ENCODE measurements around the gene SPO11. TPM values are rescaled to one million over a fixed set of nuclear protein-coding genes. Genes with fewer than 3 reads are reported as not detected.

SPO11 gene
- total and polyA plus RNA-seq, 2 of the 8 experiments (the other 6 are each of a cell fraction or from before 2014, with no cell fraction given), result not detected

DNA sequence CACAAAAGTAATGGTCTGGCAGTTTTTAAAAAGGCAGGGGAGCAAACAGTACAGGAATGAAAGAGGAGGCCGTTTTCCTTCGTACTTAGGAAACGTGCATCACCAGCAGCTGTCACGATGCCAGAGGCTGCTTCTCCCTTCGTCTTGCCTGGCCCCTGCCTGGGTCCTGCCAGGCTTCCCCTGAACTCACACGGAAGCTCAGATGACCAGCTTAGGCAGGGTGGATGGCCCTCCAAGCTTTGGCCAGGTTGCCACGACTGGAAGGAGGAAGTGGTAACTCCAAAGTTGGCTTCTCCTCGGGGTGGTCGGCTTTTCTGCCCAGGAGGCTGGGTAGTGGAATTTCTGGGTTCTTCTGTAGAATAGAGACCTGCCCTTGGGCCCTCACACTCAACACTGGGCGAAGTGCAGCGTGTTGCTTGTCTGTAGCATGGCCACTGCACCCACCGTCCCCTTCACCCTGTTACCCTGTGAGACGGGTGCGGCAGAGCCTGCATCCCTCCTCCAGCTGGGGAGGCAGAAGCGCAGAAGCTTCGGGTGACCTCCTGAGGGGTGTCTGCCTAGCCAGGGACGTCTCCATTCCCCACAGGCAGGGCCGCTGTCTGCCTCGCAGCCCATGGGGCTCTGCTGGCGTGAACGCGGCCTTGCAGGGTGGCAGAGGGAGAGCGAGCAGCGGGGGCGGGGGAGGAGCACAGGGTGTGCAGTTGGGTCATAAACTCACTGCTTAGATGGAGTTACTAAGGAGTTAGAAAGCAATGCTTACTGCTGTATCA is 43.2 kb downstream of the SPO11 start (continued):
- TF ChIP-seq, protein P1, sequence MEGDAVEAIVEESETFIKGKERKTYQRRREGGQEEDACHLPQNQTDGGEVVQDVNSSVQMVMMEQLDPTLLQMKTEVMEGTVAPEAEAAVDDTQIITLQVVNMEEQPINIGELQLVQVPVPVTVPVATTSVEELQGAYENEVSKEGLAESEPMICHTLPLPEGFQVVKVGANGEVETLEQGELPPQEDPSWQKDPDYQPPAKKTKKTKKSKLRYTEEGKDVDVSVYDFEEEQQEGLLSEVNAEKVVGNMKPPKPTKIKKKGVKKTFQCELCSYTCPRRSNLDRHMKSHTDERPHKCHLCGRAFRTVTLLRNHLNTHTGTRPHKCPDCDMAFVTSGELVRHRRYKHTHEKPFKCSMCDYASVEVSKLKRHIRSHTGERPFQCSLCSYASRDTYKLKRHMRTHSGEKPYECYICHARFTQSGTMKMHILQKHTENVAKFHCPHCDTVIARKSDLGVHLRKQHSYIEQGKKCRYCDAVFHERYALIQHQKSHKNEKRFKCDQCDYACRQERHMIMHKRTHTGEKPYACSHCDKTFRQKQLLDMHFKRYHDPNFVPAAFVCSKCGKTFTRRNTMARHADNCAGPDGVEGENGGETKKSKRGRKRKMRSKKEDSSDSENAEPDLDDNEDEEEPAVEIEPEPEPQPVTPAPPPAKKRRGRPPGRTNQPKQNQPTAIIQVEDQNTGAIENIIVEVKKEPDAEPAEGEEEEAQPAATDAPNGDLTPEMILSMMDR (IDR thresholded peaks at IDR 0.05; ENCODE audit: control extremely low read depth in 1 of 3, insufficient read depth in 1 of 3, low read depth in 1 of 3, low read length in 3 of 3), result no peak
- no peak for TF ChIP-seq RXRA (IDR thresholded peaks at IDR 0.05; ENCODE audit: insufficient read depth, low read depth, low read length)
- no peak for TF ChIP-seq JUND (IDR thresholded peaks at IDR 0.05; ENCODE audit: low read length)
- TF ChIP-seq RBBP5 (IDR thresholded peaks at IDR 0.05; ENCODE audit: borderline replicate concordance, low read depth, low read length), result no peak

Data from H1 (cell line).